Endothelial cell of umbilical vein (primary cell): Measurements from ENCODE around the gene RTEL1. TPM values are rescaled to one million over a fixed set of nuclear protein-coding genes. Genes with fewer than 3 reads are reported as not detected.

ENCODE experiments used
- BruUV-seq: library from RNA; stranded (reverse); fragments of 400-500 nt; replicated peaks from 2 replicates; lab custom pipeline; 2021; lab: Mats Ljungman, UMichigan
- CTCF ChIA-PET: fragments of 300-600, 350-600 bp; sonication (Branson Sonifier 250); formaldehyde crosslinking; loops from one replicate; lab custom pipeline; 2021; ENCODE audit warnings: antibody characterized with exemption, inconsistent platforms; lab: Charles Lee
- POLR2A ChIA-PET: fragments of 300-600, 350-600 bp; sonication (Branson Sonifier 250); formaldehyde crosslinking; loops from one replicate; lab custom pipeline; 2021; ENCODE audit warnings: antibody characterized with exemption, inconsistent platforms; lab: Charles Lee
- DNase-seq: peaks from one replicate; pipeline ENCODE4 v3.0.0-alpha.2; 2011; ENCODE audit warnings: low read depth, low spot score
- FAIRE-seq: peaks from 2 replicates; lab custom pipeline; 2011; peaks lifted over from hg19 to GRCh38; lab: Jason Lieb, UNC
- H2AFZ ChIP-seq: 2 replicates; pipeline ENCODE4 v1.6.0; 2012; ENCODE audit warnings: low read depth, low read length, control low read depth, inconsistent platforms
- H3K27ac ChIP-seq: 2 replicates; pipeline ENCODE4 v1.5.1; 2011; ENCODE audit warnings: low read depth, mild to moderate bottlenecking, control low read depth, low read length, moderate library complexity; ENCODE audit not compliant: insufficient read depth
- H3K27me3 ChIP-seq, 2 experiments: 2 replicates each; pipeline versions ENCODE4 v1.6.0 to v1.6.1; 2011; ENCODE audit warnings: low read length in 2 of 2, mixed read lengths in 1 of 2; ENCODE audit not compliant: control insufficient read depth in 2 of 2, insufficient read depth in 2 of 2
- H3K36me3 ChIP-seq, 2 experiments: 2 replicates in 1 of 2; 3 replicates in 1 of 2; pipeline ENCODE4 v1.5.1; 2011; ENCODE audit warnings: low read length in 2 of 2, mild to moderate bottlenecking in 1 of 2, moderate library complexity in 1 of 2; ENCODE audit not compliant: control insufficient read depth in 2 of 2, insufficient read depth in 2 of 2; ENCODE audit errors: extremely low read depth in 1 of 2
- H3K4me1 ChIP-seq: 3 replicates; pipeline ENCODE4 v1.5.1; 2011; ENCODE audit warnings: mild to moderate bottlenecking, low read length; ENCODE audit not compliant: control insufficient read depth, insufficient read depth; ENCODE audit errors: extremely low read depth
- H3K4me2 ChIP-seq: 2 replicates; pipeline ENCODE4 v1.6.1; 2011; ENCODE audit warnings: low read length, control low read depth, mixed read lengths; ENCODE audit not compliant: insufficient read depth
- H3K4me3 ChIP-seq, 3 experiments: fragments of 200-600 bp in 1 of 3; sonication (generic), shearing (Covaris generic) in 1 of 3; replicated peaks in 1 of 3; 2 replicates each; pipeline ENCODE4 v1.5.1; 2011 to 2016; ENCODE audit warnings: control low read depth in 3 of 3, low read length in 3 of 3, mild to moderate bottlenecking in 2 of 3, inconsistent platforms in 1 of 3, low read depth in 1 of 3, moderate library complexity in 1 of 3; ENCODE audit not compliant: insufficient read depth in 1 of 3
- H3K79me2 ChIP-seq: 2 replicates; pipeline ENCODE4 v1.6.0; 2012; ENCODE audit warnings: low read length, inconsistent platforms; ENCODE audit not compliant: control insufficient read depth, insufficient read depth
- H3K9ac ChIP-seq: replicated peaks from 2 replicates; pipeline ENCODE3; 2011; ENCODE audit warnings: low read length, control low read depth; ENCODE audit not compliant: insufficient read depth; ENCODE audit errors: extremely low read depth
- H3K9me1 ChIP-seq: replicated peaks from 3 replicates; pipeline ENCODE4 v1.6.0; 2011; ENCODE audit warnings: mild to moderate bottlenecking, low read length; ENCODE audit not compliant: control insufficient read depth, insufficient read depth; ENCODE audit errors: extremely low read depth
- H3K9me3 ChIP-seq: replicated peaks from 2 replicates; pipeline ENCODE4 v1.5.1; 2012; ENCODE audit warnings: low read length, inconsistent platforms; ENCODE audit not compliant: control insufficient read depth, insufficient read depth
- H4K20me1 ChIP-seq: replicated peaks from 2 replicates; pipeline ENCODE3; 2011; ENCODE audit warnings: mild to moderate bottlenecking, low read length; ENCODE audit not compliant: control insufficient read depth, insufficient read depth; ENCODE audit errors: extremely low read depth
- GATA2 ChIP-seq: IDR thresholded peaks from 2 replicates; pipeline ENCODE4 v1.7.0; 2011; ENCODE audit warnings: low read depth, mild to moderate bottlenecking, moderate library complexity, mixed read lengths, low read length; ENCODE audit not compliant: insufficient read length, insufficient read depth
- JUN ChIP-seq: IDR thresholded peaks from 2 replicates; pipeline ENCODE4 v1.6.1; 2011; ENCODE audit warnings: borderline replicate concordance, low read depth; ENCODE audit not compliant: insufficient read length, insufficient read depth
- MYC ChIP-seq: IDR thresholded peaks from one replicate; pipeline ENCODE4 v1.6.1; 2011; ENCODE audit warnings: mild to moderate bottlenecking, low read depth, low read length
- POLR2AphosphoS5 ChIP-seq: IDR thresholded peaks from 2 replicates; pipeline ENCODE4 v1.6.1; 2012; ENCODE audit warnings: low read depth, mild to moderate bottlenecking, control low read depth, low read length, moderate library complexity; ENCODE audit not compliant: insufficient read depth
- dilution Hi-C: fragments of 300-500 bp; cut with MboI; formaldehyde crosslinking; loops from one replicate; pipeline ENCODE4 v1.15.0; 2019; ENCODE audit warnings: low sequenced_read_pairs; ENCODE audit not compliant: extremely low pct_ligation_motif_present
- intact Hi-C: fragments of 100-400 bp; cut with micrococcal nuclease; formaldehyde crosslinking; loops from one replicate; pipeline ENCODE4 v1.10.0; 2022
- polyA plus RNA-seq, 4 experiments: library from polyadenylated mRNA; depleted of rRNA in 3 of 4; stranded (reverse) in 3 of 4; unstranded in 1 of 4; fragments of >200 nt; gene quantifications; 2 replicates each; pipeline versions ENCODE4 v1.2.1 to v1.2.3, GENCODE V29; 2011 to 2012; ENCODE audit warnings: missing spikeins in 1 of 4
- total RNA-seq: library from RNA; stranded (reverse); gene quantifications from 2 replicates; pipeline ENCODE4 v1.2.3, GENCODE V29; 2021
- TF ChIP-seq, protein P1 (sequence below), 2 donors: IDR thresholded peaks; 1 replicate in 1 of 2; 2 replicates in 1 of 2; pipeline ENCODE4 v1.5.1; 2011; ENCODE audit warnings: low read length in 2 of 2, mild to moderate bottlenecking in 2 of 2, moderate library complexity in 2 of 2, control low read depth in 1 of 2, inconsistent platforms in 1 of 2, low read depth in 1 of 2; ENCODE audit not compliant: insufficient read depth in 1 of 2; ENCODE audit errors: extremely low read depth in 1 of 2

RTEL1 gene
- total and polyA plus RNA-seq, 2 donors (not counting 3 experiments of a cell fraction or from before 2014, with no cell fraction given), result 17.0 to 44.9 TPM

DNA sequence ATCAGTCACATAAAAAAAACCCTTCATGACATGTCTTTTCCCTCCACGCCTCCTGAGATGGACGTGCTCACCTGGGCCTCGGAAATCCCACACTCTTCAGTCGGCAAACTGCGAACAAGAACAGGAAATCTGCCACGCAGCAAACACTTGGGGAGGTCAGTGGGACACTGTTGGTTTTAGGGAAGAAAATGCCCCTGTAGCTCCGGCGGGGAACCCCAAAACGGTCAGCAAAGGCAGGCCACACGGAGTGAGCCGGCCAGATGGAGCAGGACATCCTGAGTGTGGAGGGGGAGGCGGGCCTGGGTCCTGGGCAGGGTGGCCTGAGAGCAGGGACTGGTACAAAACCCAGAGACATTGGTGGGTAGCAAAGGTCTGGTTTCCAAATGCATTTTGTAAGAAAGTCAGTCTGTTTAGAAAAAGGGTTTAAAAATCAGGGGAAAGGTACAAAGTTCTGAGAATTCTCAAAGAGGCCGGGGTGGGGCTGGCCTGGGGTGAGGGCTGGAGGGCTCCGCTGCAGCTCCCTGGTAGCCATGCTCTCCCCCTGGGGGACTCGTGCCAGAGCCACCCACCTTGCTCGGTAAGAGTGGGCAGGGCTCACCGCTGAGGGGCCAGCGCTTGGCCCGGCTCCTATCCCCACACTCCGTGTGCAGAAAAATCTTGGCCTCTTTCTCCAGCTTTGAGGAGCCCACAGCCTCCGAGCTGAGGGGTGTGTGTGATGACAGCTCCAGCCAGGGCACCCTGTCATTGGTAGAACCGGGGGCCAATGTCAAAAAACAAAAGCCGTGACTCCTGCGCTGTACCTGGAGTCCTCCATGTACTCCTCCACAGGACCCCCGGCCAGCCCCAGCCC is 86.7 kb downstream of the RTEL1 start:
- H3K27ac ChIP-seq, result no peak overlapping the region
- POLR2A ChIA-PET, result no interaction called here

DNA sequence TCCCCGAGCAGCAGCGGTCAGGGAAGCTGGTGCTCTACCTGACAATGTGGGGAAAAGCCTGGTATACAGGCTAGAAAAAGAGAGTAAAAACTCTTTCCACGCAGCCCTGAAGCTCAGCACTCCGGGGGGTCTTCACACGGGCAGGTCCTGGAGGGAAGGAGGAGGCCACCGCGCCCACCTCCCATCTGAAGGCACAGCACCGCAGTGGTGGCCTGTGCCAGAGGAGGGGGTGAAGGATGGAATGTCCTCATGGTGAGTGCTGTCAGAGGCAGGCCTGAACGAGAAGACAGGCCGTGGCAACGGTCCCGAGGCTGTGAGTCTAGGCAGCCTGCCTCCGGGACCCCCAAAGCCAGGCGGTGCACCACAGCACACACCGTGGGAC is 87.3 kb downstream of the RTEL1 start:
- H3K9ac ChIP-seq, result no peak overlapping the region

More for the DNA sequence above, 86.7 kb downstream of the RTEL1 start:
- DNase-seq (no peak), FAIRE-seq (no peak)
- Histone ChIP-seq H3K36me3 (peaks cover 0 to 19% of the 10 kb centered on the region in 2 experiments), H3K79me2 (no peaks in the 10 kb centered on the region), H3K9ac (no peak overlapping the region), H3K9me1 (no peaks in the 10 kb centered on the region), H3K27me3 (no peaks in the 10 kb centered on the region), H3K4me2 (no peak overlapping the region), H3K4me3 (no peak overlapping the region), H3K9me3 (no peaks in the 10 kb centered on the region), H2AFZ (no peak overlapping the region), H4K20me1 (no peaks in the 10 kb centered on the region), H3K4me1 (peaks cover 9% of the 10 kb centered on the region)
- CTCF ChIA-PET, result interaction anchor here (1.2 kb wide), 1 partner anchor 114 kb away, joined by 4 read pairs; no protein-coding TSS in a partner anchor
- no TSS peak for BruUV-seq
- no peak for TF ChIP-seq GATA2
- peak; percentile 27 for TF ChIP-seq POLR2AphosphoS5
- dilution Hi-C loops (no loop called here), intact Hi-C loops (no loop called here)

More for the DNA sequence above, 87.3 kb downstream of the RTEL1 start:
- FAIRE-seq (no peak), DNase-seq (no peak)
- POLR2A ChIA-PET, result no interaction called here
- Histone ChIP-seq H3K4me1 (peaks cover 9% of the 10 kb centered on the region), H3K9me1 (no peaks in the 10 kb centered on the region), H3K27ac (no peak overlapping the region), H3K4me3 (no peak overlapping the region), H3K4me2 (no peak overlapping the region), H4K20me1 (no peaks in the 10 kb centered on the region), H3K79me2 (no peaks in the 10 kb centered on the region), H3K36me3 (peaks cover 0 to 19% of the 10 kb centered on the region in 2 experiments), H2AFZ (no peak overlapping the region), H3K27me3 (no peaks in the 10 kb centered on the region), H3K9me3 (no peaks in the 10 kb centered on the region)
- TF ChIP-seq, protein P1, sequence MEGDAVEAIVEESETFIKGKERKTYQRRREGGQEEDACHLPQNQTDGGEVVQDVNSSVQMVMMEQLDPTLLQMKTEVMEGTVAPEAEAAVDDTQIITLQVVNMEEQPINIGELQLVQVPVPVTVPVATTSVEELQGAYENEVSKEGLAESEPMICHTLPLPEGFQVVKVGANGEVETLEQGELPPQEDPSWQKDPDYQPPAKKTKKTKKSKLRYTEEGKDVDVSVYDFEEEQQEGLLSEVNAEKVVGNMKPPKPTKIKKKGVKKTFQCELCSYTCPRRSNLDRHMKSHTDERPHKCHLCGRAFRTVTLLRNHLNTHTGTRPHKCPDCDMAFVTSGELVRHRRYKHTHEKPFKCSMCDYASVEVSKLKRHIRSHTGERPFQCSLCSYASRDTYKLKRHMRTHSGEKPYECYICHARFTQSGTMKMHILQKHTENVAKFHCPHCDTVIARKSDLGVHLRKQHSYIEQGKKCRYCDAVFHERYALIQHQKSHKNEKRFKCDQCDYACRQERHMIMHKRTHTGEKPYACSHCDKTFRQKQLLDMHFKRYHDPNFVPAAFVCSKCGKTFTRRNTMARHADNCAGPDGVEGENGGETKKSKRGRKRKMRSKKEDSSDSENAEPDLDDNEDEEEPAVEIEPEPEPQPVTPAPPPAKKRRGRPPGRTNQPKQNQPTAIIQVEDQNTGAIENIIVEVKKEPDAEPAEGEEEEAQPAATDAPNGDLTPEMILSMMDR (IDR thresholded peaks at IDR 0.05; ENCODE audit: extremely low read depth in 1 of 2, insufficient read depth in 1 of 2, low read depth in 1 of 2, low read length in 2 of 2), result no peak
- no peak for TF ChIP-seq MYC
- TF ChIP-seq GATA2, result no peak
- TF ChIP-seq JUN, result no peak
- BruUV-seq, result no TSS peak
- dilution Hi-C loops, result no loop called here
- intact Hi-C loops, result no loop called here
- CTCF ChIA-PET, result interaction anchor here (1.2 kb wide), 1 partner anchor 113 kb away, joined by 4 read pairs; no protein-coding TSS in a partner anchor
